ENCODE results near the gene SRSF1. TPM values are rescaled to one million over a fixed set of nuclear protein-coding genes. Genes with fewer than 3 reads are reported as not detected.

The SRSF1 gene
- total and polyA plus RNA-seq, 7 donors, result 90.6 to 214 (median 138) TPM

DNA sequence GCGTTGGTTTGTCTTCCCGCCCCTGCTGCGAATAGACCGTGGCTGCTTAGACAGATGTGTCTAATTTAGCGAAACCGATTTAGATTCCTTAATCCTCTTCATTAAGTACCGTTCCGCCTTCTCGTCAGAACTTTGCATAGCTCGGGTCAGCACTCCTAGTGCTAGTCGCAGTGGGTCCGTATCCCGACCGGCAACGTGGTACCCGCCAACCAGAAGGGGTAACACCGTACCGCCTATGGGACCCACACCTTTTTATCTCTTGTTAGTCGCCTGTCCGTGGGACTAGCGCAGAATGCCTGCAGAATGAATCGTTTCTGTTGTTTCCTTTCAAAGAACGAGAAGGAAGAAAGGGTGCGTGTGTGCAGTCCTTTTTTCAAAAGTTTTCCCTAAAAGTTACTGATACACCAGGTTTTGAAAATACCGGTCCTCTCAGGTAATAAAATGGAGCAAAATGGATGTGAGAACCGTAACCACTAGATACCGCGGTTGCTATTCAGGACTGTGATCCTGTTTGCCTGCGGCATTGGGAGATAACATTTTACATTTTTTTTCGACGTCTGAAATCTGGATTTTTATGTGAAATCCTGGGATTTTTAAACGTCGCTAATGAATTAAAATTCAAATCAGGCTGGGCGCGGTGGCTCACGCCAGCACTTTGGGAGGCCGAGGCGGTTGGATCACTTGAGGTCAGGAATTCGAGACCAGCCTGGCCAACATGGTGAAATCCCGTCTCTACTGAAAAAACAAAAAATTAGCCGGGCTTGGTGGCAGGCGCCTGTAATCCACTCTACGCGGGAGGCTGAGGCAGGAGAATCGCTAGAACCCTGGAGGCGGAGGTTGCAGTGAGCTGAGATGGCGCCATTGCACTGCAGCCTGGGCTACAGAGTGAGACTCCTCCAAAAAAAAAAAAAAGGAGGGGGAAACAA, 998 bp upstream of the SRSF1 start:
- DNase-seq, result no peak
- H3K27ac ChIP-seq, result peak overlapping the region; percentile 97 to 99 (median 98)
- peaks cover 6 to 27% (median 27%) of the 10 kb centered on the region in 4 donors for H3K36me3 ChIP-seq
- H3K4me1 ChIP-seq, result peaks cover 0 to 40% (median 38%) of the 10 kb centered on the region in 4 donors
- 26 to 30% methylated on average over 47 of the region's 47 CpGs for WGBS, 2 donors
- no peaks in the 10 kb centered on the region for H3K27me3 ChIP-seq
- H3K4me3 ChIP-seq, result peak overlapping the region; percentile 78 to 93 (median 83)
- intact Hi-C loops (cut with DNase I), result loop anchor here (1.0 to 5.0 kb wide), 4 partner anchors 19 to 876 kb away; partner anchors contain the start of gene VEZF1
- TF ChIP-seq EP300 (IDR thresholded peaks at IDR 0.05) (no peak), POLR2AphosphoS5 (IDR thresholded peaks at IDR 0.05) (no peak), POLR2A (IDR thresholded peaks at IDR 0.05) (no peak)
- TF ChIP-seq, protein P1, sequence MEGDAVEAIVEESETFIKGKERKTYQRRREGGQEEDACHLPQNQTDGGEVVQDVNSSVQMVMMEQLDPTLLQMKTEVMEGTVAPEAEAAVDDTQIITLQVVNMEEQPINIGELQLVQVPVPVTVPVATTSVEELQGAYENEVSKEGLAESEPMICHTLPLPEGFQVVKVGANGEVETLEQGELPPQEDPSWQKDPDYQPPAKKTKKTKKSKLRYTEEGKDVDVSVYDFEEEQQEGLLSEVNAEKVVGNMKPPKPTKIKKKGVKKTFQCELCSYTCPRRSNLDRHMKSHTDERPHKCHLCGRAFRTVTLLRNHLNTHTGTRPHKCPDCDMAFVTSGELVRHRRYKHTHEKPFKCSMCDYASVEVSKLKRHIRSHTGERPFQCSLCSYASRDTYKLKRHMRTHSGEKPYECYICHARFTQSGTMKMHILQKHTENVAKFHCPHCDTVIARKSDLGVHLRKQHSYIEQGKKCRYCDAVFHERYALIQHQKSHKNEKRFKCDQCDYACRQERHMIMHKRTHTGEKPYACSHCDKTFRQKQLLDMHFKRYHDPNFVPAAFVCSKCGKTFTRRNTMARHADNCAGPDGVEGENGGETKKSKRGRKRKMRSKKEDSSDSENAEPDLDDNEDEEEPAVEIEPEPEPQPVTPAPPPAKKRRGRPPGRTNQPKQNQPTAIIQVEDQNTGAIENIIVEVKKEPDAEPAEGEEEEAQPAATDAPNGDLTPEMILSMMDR (IDR thresholded peaks at IDR 0.05), result no peak
- no peaks in the 10 kb centered on the region for H3K9me3 ChIP-seq

DNA sequence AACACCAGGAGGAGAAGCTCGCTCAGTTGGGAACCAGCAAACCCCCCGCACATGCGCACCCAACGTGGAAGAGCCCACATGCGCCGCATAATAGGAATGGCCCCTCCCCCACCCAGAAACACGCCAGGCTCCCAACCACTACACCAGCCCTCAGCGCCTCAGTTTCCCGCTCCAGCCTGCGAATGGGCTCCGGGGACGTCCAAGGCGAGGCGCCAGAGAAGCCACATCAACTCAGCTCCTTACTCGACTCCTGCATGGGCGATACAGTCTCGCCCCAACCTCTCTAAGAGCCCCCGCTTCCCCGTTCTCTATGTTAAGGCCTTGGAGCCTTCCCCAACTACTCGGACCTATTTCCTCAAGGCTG, 504 bp downstream of the SRSF1 start:
- Histone ChIP-seq H3K36me3 (peaks cover 17 to 40% (median 33%) of the 10 kb centered on the region in 4 donors), H3K27ac (peak overlapping the region; percentile 97 to 99 (median 98)), H3K4me3 (peak overlapping the region; percentile 78 to 93 (median 83)), H3K4me1 (peaks cover 0 to 53% (median 45%) of the 10 kb centered on the region in 4 donors), H3K9me3 (no peaks in the 10 kb centered on the region), H3K27me3 (no peaks in the 10 kb centered on the region)
- TF ChIP-seq, protein P1 (IDR thresholded peaks at IDR 0.05), result no peak
- TF ChIP-seq POLR2A (IDR thresholded peaks at IDR 0.05) (no peak), POLR2AphosphoS5 (IDR thresholded peaks at IDR 0.05) (peak in 1 of 4 donors; percentile 30), EP300 (IDR thresholded peaks at IDR 0.05) (no peak)
- 0 to 1% methylated on average over 20 of the region's 20 CpGs for WGBS, 2 donors
- intact Hi-C loops (cut with DNase I), result loop anchor here (2.0 to 5.0 kb wide), 3 partner anchors 18 to 874 kb away; partner anchors contain the start of gene VEZF1
- DNase-seq, result peak; percentile 89

DNA sequence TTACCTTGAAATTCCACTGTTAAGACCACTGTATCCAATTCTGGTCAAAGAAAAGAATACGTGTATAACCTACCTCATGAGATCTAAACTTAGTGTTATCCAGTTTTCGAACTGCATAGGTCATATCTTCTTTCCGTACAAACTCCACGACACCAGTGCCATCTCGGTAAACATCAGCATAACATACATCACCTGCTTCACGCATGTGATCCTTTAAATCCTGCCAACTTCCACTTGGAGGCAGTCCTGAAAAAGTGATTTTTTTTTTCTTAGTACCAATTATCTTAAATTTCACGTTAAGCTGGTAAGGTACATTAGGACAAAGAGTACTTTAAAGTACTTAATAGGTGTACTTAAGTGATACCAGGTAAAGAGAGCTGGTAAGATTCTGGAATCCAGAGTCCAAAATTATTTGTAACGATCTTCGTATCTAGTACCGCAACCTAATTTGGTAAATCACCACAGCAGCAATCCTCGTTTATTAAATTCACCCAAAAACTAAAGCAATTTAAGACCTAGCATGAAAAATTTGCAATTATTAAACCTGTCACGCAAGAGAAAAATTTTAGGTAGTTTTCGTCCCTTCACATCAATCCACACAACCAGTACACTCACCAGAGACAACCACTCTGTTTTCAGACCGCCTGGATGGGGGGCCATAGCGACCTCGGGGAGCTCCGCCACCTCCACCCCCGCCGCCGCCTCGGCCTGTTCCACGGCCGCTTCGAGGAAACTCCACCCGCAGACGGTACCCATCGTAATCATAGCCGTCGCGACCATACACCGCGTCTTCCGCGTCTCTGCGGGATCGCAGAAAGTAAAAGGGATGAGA, 1.1 kb downstream of the SRSF1 start:
- 1 to 5% methylated on average over 36 of the region's 36 CpGs for WGBS, 2 donors
- no peak for TF ChIP-seq POLR2A (IDR thresholded peaks at IDR 0.05)
- TF ChIP-seq POLR2AphosphoS5 (IDR thresholded peaks at IDR 0.05), result no peak
- no peak for TF ChIP-seq EP300 (IDR thresholded peaks at IDR 0.05)
- TF ChIP-seq, protein P1 (IDR thresholded peaks at IDR 0.05), result no peak
- peaks cover 0 to 59% (median 48%) of the 10 kb centered on the region in 4 donors for H3K4me1 ChIP-seq
- peak overlapping the region; percentile 78 to 93 (median 83) for H3K4me3 ChIP-seq
- H3K27me3 ChIP-seq, result no peaks in the 10 kb centered on the region
- H3K27ac ChIP-seq, result peak overlapping the region; percentile 97 to 99 (median 98)
- H3K9me3 ChIP-seq, result no peaks in the 10 kb centered on the region
- DNase-seq, result no peak
- peaks cover 17 to 46% (median 33%) of the 10 kb centered on the region in 4 donors for H3K36me3 ChIP-seq
- intact Hi-C loops (cut with DNase I), result loop anchor here (2.0 to 5.0 kb wide), 3 partner anchors 17 to 874 kb away; partner anchors contain the start of gene VEZF1

DNA sequence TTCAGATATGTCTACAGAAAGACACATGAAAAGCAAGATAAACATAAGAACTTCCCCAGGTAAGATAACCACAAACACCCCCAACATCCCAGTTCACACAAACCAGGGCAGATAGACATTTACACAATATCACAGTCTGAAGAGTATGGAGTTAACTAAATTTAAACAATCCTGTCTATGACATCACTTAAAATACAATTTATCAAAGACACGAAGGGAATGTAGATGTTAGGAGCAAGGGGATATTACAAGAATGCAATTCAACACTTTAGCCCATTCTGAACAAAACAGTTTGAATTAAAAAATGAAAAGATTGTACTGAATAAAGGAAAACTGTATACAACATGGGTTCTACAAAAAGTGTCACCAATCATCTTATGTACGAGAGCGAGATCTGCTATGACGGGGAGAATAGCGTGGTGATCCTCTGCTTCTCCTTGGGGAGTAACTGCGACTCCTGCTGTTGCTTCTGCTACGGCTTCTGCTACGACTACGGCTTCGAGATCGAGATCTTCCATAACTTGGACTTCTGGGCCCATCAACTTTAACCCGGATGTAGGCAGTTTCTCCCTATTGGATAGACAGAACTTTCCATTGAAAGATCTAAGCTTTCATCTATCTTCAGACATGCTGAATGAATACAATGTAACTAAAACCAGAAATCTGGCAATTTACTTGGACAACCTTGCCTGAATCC, 1.9 kb downstream of the SRSF1 start:
- DNase-seq, result no peak
- Histone ChIP-seq H3K27me3 (no peaks in the 10 kb centered on the region), H3K36me3 (peaks cover 17 to 54% (median 33%) of the 10 kb centered on the region in 4 donors), H3K4me1 (peaks cover 0 to 64% (median 48%) of the 10 kb centered on the region in 4 donors), H3K27ac (peak overlapping the region; percentile 97 to 99 (median 98)), H3K9me3 (no peaks in the 10 kb centered on the region), H3K4me3 (peak overlapping the region in 3 of 4 donors; percentile 78 to 93 (median 85))
- TF ChIP-seq POLR2A (IDR thresholded peaks at IDR 0.05) (no peak), EP300 (IDR thresholded peaks at IDR 0.05) (no peak), POLR2AphosphoS5 (IDR thresholded peaks at IDR 0.05) (no peak)
- TF ChIP-seq, protein P1 (IDR thresholded peaks at IDR 0.05), result no peak
- WGBS, 2 donors, result 14 to 49% methylated on average over 12 of the region's 12 CpGs
- intact Hi-C loops (cut with DNase I), result loop anchor here (5.0 kb wide), 1 partner anchor 873 kb away; no protein-coding TSS in a partner anchor

All from sigmoid colon (tissue), 7 donors.